GM23338 (cell line): ENCODE measurements around the gene PDSS2. TPM values are rescaled to one million over a fixed set of nuclear protein-coding genes. Genes with fewer than 3 reads are reported as not detected.

Experiments
- ATAC-seq: fragments of 200-7000 bp; cut with Tn5 transposase; 3 replicates; pipeline ENCODE4 v1.9.1; 2020
- DNase-seq: peaks from one replicate; pipeline ENCODE4 v3.0.0-alpha.2; 2015; ENCODE audit warnings: low spot score
- H2AFZ ChIP-seq: fragments of 200-600 bp; sonication (generic); 2 replicates; pipeline ENCODE4 v1.8.0; 2016; ENCODE audit warnings: antibody characterized with exemption, mild to moderate bottlenecking, moderate library complexity
- H3F3A ChIP-seq: fragments of 200-600 bp; sonication (generic); replicated peaks from 2 replicates; pipeline ENCODE4 v1.8.0; 2017; ENCODE audit warnings: antibody characterized with exemption, mixed run types, low read depth
- H3K27ac ChIP-seq: fragments of 200-600 bp; sonication (generic); 2 replicates; pipeline ENCODE4 v1.6.1; 2016; ENCODE audit warnings: low read depth
- H3K27me3 ChIP-seq: fragments of 200-600 bp; sonication (generic); 2 replicates; pipeline ENCODE4 v1.8.0; 2016; ENCODE audit warnings: mild to moderate bottlenecking, mixed run types, moderate library complexity; ENCODE audit not compliant: insufficient read depth
- H3K36me3 ChIP-seq: fragments of 200-600 bp; sonication (generic); 2 replicates; pipeline ENCODE4 v1.8.0; 2016; ENCODE audit warnings: mild to moderate bottlenecking; ENCODE audit not compliant: insufficient read depth
- H3K4me1 ChIP-seq: fragments of 200-600 bp; sonication (generic); 2 replicates; pipeline ENCODE4 v1.8.0; 2016; ENCODE audit warnings: mild to moderate bottlenecking, moderate library complexity; ENCODE audit not compliant: insufficient read depth
- H3K4me2 ChIP-seq: fragments of 200-600 bp; sonication (generic); 2 replicates; pipeline ENCODE4 v1.7.1; 2017; ENCODE audit warnings: mixed run types
- H3K4me3 ChIP-seq: fragments of 200-600 bp; sonication (generic); 2 replicates; pipeline ENCODE4 v1.6.1; 2016; ENCODE audit warnings: mixed run types
- H3K79me2 ChIP-seq: fragments of 200-600 bp; sonication (generic); replicated peaks from 2 replicates; pipeline ENCODE4 v1.8.0; 2017; ENCODE audit warnings: mild to moderate bottlenecking; ENCODE audit not compliant: insufficient read depth
- H3K9me2 ChIP-seq: fragments of 200-600 bp; sonication (generic); 2 replicates; pipeline ENCODE4 v1.8.0; 2017; ENCODE audit not compliant: insufficient read depth
- H4K20me1 ChIP-seq: fragments of 200-600 bp; sonication (generic); replicated peaks from 2 replicates; pipeline ENCODE4 v1.8.0; 2017; ENCODE audit warnings: mild to moderate bottlenecking; ENCODE audit not compliant: insufficient read depth
- H3K27ac Mint-ChIP-seq: 2 replicates; pipeline ENCODE4 v1.8.0; 2020; ENCODE audit warnings: inconsistent platforms, mild to moderate bottlenecking, moderate library complexity, mixed read lengths
- H3K27me3 Mint-ChIP-seq: 3 replicates; pipeline ENCODE4 v1.8.0; 2022; ENCODE audit warnings: low read depth, mild to moderate bottlenecking, moderate library complexity, mixed read lengths, inconsistent platforms; ENCODE audit not compliant: insufficient read depth, poor library complexity
- H3K36me3 Mint-ChIP-seq: 3 replicates; pipeline ENCODE4 v1.8.0; 2021; ENCODE audit warnings: low read depth, mild to moderate bottlenecking, inconsistent platforms, moderate library complexity, mixed read lengths
- H3K4me1 Mint-ChIP-seq: 3 replicates; pipeline ENCODE4 v1.8.0; 2020; ENCODE audit warnings: mild to moderate bottlenecking, inconsistent platforms, mixed read lengths
- H3K4me3 Mint-ChIP-seq: 3 replicates; pipeline ENCODE4 v1.8.0; 2021; ENCODE audit warnings: moderate library complexity, mild to moderate bottlenecking, inconsistent platforms, mixed read lengths
- H3K9me3 Mint-ChIP-seq: 3 replicates; pipeline ENCODE4 v1.8.0; 2020; ENCODE audit warnings: moderate library complexity, mild to moderate bottlenecking, inconsistent platforms, mixed read lengths
- CREB1 ChIP-seq: fragments of 250-450 bp; sonication (Bioruptor Pico); IDR thresholded peaks from 2 replicates; pipeline ENCODE4 v1.5.0; 2020; ENCODE audit warnings: low read depth, mild to moderate bottlenecking, moderate library complexity
- CTCF ChIP-seq, 2 experiments: fragments of 200-600 bp in 1 of 2; sonication (generic) in 1 of 2; conservative IDR thresholded peaks; 2 replicates each; pipeline versions ENCODE4 v1.5.1 to v1.6.1; 2016 to 2017; ENCODE audit warnings: antibody characterized with exemption in 2 of 2, low read depth in 2 of 2, mild to moderate bottlenecking in 2 of 2, moderate library complexity in 1 of 2
- ETS1 ChIP-seq: IDR thresholded peaks from 2 replicates; pipeline ENCODE4 v1.6.1; 2016; ENCODE audit warnings: antibody characterized with exemption
- EZH2 ChIP-seq: fragments of 200-600 bp; sonication (generic); IDR thresholded peaks from one replicate; pipeline ENCODE4 v1.8.0; 2017; ENCODE audit warnings: antibody characterized with exemption, mild to moderate bottlenecking, low read depth; ENCODE audit not compliant: unreplicated experiment
- EZH2phosphoT487 ChIP-seq: fragments of 200-600 bp; sonication (generic); IDR thresholded peaks from one replicate; pipeline ENCODE4 v1.8.1; 2018; ENCODE audit warnings: antibody characterized with exemption; ENCODE audit not compliant: unreplicated experiment
- JUNB ChIP-seq: IDR thresholded peaks from one replicate; pipeline ENCODE4 v1.6.1; 2016; ENCODE audit warnings: antibody characterized with exemption; ENCODE audit not compliant: unreplicated experiment
- NANOG ChIP-seq: IDR thresholded peaks from 2 replicates; pipeline ENCODE4 v1.6.1; 2016; ENCODE audit warnings: antibody characterized with exemption, borderline replicate concordance
- POLR2AphosphoS5 ChIP-seq: IDR thresholded peaks from 2 replicates; pipeline ENCODE4 v1.6.1; 2016; ENCODE audit warnings: antibody characterized with exemption, low read depth
- REST ChIP-seq: IDR thresholded peaks from one replicate; pipeline ENCODE4 v1.6.1; 2018; ENCODE audit warnings: antibody characterized with exemption; ENCODE audit not compliant: unreplicated experiment
- STAT1 ChIP-seq: IDR thresholded peaks from one replicate; pipeline ENCODE4 v1.6.1; 2016; ENCODE audit warnings: antibody characterized with exemption; ENCODE audit not compliant: unreplicated experiment
- ZNF114 ChIP-seq: fragments of 250-450 bp; sonication (Bioruptor Pico); IDR thresholded peaks from 2 replicates; pipeline ENCODE4 v1.5.0; 2020; ENCODE audit warnings: mild to moderate bottlenecking, moderate library complexity
- ZNF331 ChIP-seq: fragments of 250-450 bp; sonication (Bioruptor Pico); IDR thresholded peaks from 2 replicates; pipeline ENCODE4 v1.5.0; 2020; ENCODE audit warnings: low read depth, mild to moderate bottlenecking, moderate library complexity
- ZNF462 ChIP-seq: fragments of 250-450 bp; sonication (Bioruptor Pico); IDR thresholded peaks from 2 replicates; pipeline ENCODE4 v1.5.0; 2020; ENCODE audit warnings: mild to moderate bottlenecking, moderate library complexity
- polyA plus RNA-seq: library from polyadenylated mRNA; unstranded; fragments of >200 nt; fragmentation: Nextera tagmentation; extraction: Ambion mirVana; gene quantifications from 2 replicates; pipeline ENCODE4 v1.2.1, GENCODE V29; 2016
- total RNA-seq: library from RNA; depleted of rRNA; stranded (reverse); fragments of >200 nt; shearing (Covaris generic); gene quantifications from 2 replicates; pipeline ENCODE4 v1.2.3, GENCODE V29; 2014

PDSS2 gene
- total and polyA plus RNA-seq, 2 experiments from 2014 or later: 7.3 to 16.7 TPM

- Histone ChIP-seq H3K79me2 (no peaks in the 10 kb centered on the region), H3K27ac (no peak overlapping the region), H3K36me3 (no peaks in the 10 kb centered on the region), H3K27me3 (no peaks in the 10 kb centered on the region), H3K4me3 (no peak overlapping the region), H3K4me2 (no peak overlapping the region), H3F3A (no peaks in the 10 kb centered on the region), H4K20me1 (no peaks in the 10 kb centered on the region), H2AFZ (no peak overlapping the region), H3K4me1 (peaks cover 7% of the 10 kb centered on the region; the same call in 1 of the 2 replicates), H3K9me2 (no peaks in the 10 kb centered on the region)
- Mint-ChIP-seq H3K27me3 (peaks cover 3% of the 10 kb centered on the region), H3K27ac (no peak overlapping the region), H3K4me1 (peaks cover 14% of the 10 kb centered on the region), H3K4me3 (no peak overlapping the region), H3K9me3 (no peaks in the 10 kb centered on the region), H3K36me3 (no peaks in the 10 kb centered on the region)
- TF ChIP-seq NANOG (no peak), STAT1 (no peak), POLR2AphosphoS5 (no peak), ZNF462 (no peak), ZNF114 (no peak), CREB1 (CRISPR knock-in tag) (no peak), ZNF331 (CRISPR knock-in tag) (no peak), EZH2 (no peak), ETS1 (no peak), CTCF (conservative IDR thresholded peaks at IDR 0.05; ENCODE audit: low read depth in 2 of 2) (no peak), REST (no peak), JUNB (no peak), EZH2phosphoT487 (no peak)
- ATAC-seq (peak; percentile 89), DNase-seq (peak; percentile 58)
Observed at GRCh38 chr6:107466062-107466461, 6.7 kb upstream of the PDSS2 start.
